Mesendoderm (in vitro differentiated cells): Measurements from ENCODE around the gene STON1.
"Not testable (repeated sequence)": the region's sequence is repeated elsewhere in the genome, so short reads cannot be mapped to it uniquely, and the experiment has no call there.

ENCODE experiments used
- DNase-seq: peaks from one replicate; pipeline ENCODE4 v3.0.0; 2013
- H2AK5ac ChIP-seq: 2 replicates; pipeline ENCODE4 v1.6.1; 2013; ENCODE audit warnings: low read length, inconsistent platforms
- H2BK120ac ChIP-seq: 2 replicates; pipeline ENCODE4 v1.6.1; 2013; ENCODE audit warnings: low read depth, mild to moderate bottlenecking, low read length, moderate library complexity, mixed read lengths
- H2BK15ac ChIP-seq: replicated peaks from 2 replicates; pipeline ENCODE4 v1.6.1; 2013; ENCODE audit warnings: low read depth, mild to moderate bottlenecking, moderate library complexity
- H2BK5ac ChIP-seq: 2 replicates; pipeline ENCODE4 v1.6.1; 2013; ENCODE audit warnings: low read length, inconsistent platforms
- H3K18ac ChIP-seq: 2 replicates; pipeline ENCODE4 v1.6.1; 2013; ENCODE audit warnings: mild to moderate bottlenecking, low read length, mixed read lengths
- H3K23ac ChIP-seq: one replicate; pipeline ENCODE4 v1.6.1; 2013; ENCODE audit warnings: low read length
- H3K27ac ChIP-seq: 2 replicates; pipeline ENCODE4 v1.5.1; 2013; ENCODE audit warnings: low read depth, mild to moderate bottlenecking, inconsistent platforms, low read length, moderate library complexity
- H3K27me3 ChIP-seq: 2 replicates; pipeline ENCODE4 v1.6.1; 2013; ENCODE audit warnings: low read length, control low read depth, mild to moderate bottlenecking, inconsistent platforms; ENCODE audit not compliant: insufficient read depth, poor library complexity
- H3K36me3 ChIP-seq: 2 replicates; pipeline ENCODE4 v1.6.1; 2013; ENCODE audit warnings: low read length, inconsistent platforms; ENCODE audit not compliant: control insufficient read depth, insufficient read depth
- H3K4ac ChIP-seq: one replicate; pipeline ENCODE4 v1.6.1; 2013; ENCODE audit warnings: low read depth, mild to moderate bottlenecking, low read length, moderate library complexity
- H3K4me1 ChIP-seq: 2 replicates; pipeline ENCODE4 v1.6.1; 2013; ENCODE audit warnings: low read depth, low read length, inconsistent platforms; ENCODE audit not compliant: control insufficient read depth
- H3K4me2 ChIP-seq: 2 replicates; pipeline ENCODE4 v1.6.1; 2013; ENCODE audit warnings: low read length
- H3K4me3 ChIP-seq: 2 replicates; pipeline ENCODE4 v1.5.1; 2013; ENCODE audit warnings: mild to moderate bottlenecking, low read length
- H3K56ac ChIP-seq: one replicate; pipeline ENCODE4 v1.6.1; 2013; ENCODE audit warnings: low read length
- H3K79me1 ChIP-seq: 2 replicates; pipeline ENCODE4 v1.6.1; 2013; ENCODE audit warnings: low read length, inconsistent platforms
- H3K79me2 ChIP-seq: 2 replicates; pipeline ENCODE4 v1.6.1; 2013; ENCODE audit warnings: mild to moderate bottlenecking, low read length; ENCODE audit not compliant: control insufficient read depth, insufficient read depth
- H3K9ac ChIP-seq: 2 replicates; pipeline ENCODE4 v1.6.1; 2013; ENCODE audit warnings: low read length, inconsistent platforms
- H4K5ac ChIP-seq: one replicate; pipeline ENCODE4 v1.6.1; 2013; ENCODE audit warnings: low read length
- H4K8ac ChIP-seq: one replicate; pipeline ENCODE4 v1.6.1; 2013; ENCODE audit warnings: low read depth, mild to moderate bottlenecking, control low read depth, low read length, moderate library complexity
- WGBS: extraction: QIAGEN DNeasy Blood & Tissue Kit; methylation state at CpG from one replicate; pipeline ENCODE4 v1.1.7; 2013; ENCODE audit warnings: low lambda C conversion rate, missing lambda C conversion rate; ENCODE audit not compliant: insufficient coverage; ENCODE audit errors: extremely low coverage; 5-methylcytosine and 5-hydroxymethylcytosine counted together

The STON1 gene

DNA sequence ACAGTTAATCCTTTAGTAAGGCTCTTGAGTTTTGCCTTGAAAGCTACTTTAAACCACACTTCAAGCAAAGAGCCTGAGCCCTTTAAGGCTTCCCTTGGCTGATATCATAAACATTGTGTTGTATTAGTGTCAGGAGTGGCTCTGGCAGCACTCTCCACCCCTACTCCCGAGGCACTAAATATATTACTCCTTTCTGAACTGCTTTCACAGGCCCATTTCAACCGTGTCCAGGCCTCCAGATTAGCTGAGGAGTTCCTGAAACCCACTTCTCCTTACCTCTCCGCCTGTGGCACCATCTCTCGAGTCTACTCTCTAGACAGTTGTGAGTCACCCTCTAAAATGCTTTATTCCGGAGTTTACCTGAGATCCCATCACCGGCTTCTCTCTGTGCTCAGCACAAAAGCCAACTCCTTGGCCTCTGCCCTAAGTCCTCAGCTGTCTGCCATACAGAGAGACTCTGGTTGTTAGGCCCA is 14.4 kb upstream of the STON1 start:
- Histone ChIP-seq H2BK5ac (no peak overlapping the region), H2AK5ac (no peak overlapping the region), H3K56ac (no peak overlapping the region), H4K5ac (no peak overlapping the region), H3K4me3 (no peak overlapping the region), H3K9ac (no peak overlapping the region), H3K36me3 (peaks cover 5% of the 10 kb centered on the region), H3K4me1 (no peaks in the 10 kb centered on the region), H3K18ac (no peak overlapping the region), H3K79me2 (no peaks in the 10 kb centered on the region), H3K4me2 (no peak overlapping the region), H3K4ac (no peak overlapping the region), H3K23ac (no peak overlapping the region), H3K79me1 (no peaks in the 10 kb centered on the region), H2BK120ac (no peak overlapping the region), H2BK15ac (no peak overlapping the region), H3K27ac (no peak overlapping the region), H4K8ac (no peak overlapping the region), H3K27me3 (no peaks in the 10 kb centered on the region)
- WGBS: no CpG with 5 or more reads among the region's 6 CpGs
- DNase-seq: no peak

DNA sequence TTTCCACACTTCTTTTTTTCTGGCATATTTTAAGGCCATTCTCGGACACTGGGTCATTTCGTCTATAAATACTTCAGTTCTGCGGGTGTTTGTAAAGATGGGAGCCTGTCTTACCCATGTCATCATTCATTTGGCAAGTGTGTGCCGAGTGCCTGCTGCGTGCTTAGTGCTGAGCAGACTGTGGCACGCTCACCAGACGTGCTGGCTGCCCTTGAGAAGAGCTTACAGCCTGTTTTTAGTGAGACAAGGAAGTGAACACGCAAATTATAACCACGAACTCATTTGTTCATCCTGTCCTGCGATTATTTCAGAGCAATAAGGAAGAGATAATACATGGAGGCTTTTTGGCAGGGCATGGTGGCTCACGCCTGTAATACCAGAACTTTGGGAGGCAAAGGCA is 10.4 kb upstream of the STON1 start:
- no peak overlapping the region for H2AK5ac ChIP-seq
- no peak overlapping the region for H3K56ac ChIP-seq
- no peaks in the 10 kb centered on the region for H3K4me1 ChIP-seq
- H3K18ac ChIP-seq: no peak overlapping the region
- no peak overlapping the region for H3K4me3 ChIP-seq
- no peaks in the 10 kb centered on the region for H3K79me2 ChIP-seq
- H3K23ac ChIP-seq: no peak overlapping the region
- H2BK15ac ChIP-seq: no peak overlapping the region
- no peak overlapping the region for H2BK120ac ChIP-seq
- WGBS: no CpG with 5 or more reads among the region's 11 CpGs
- peaks cover 5% of the 10 kb centered on the region for H3K36me3 ChIP-seq
- no peak overlapping the region for H4K8ac ChIP-seq
- H3K79me1 ChIP-seq: no peaks in the 10 kb centered on the region
- no peak overlapping the region for H4K5ac ChIP-seq
- no peaks in the 10 kb centered on the region for H3K27me3 ChIP-seq
- H3K4ac ChIP-seq: no peak overlapping the region
- H3K9ac ChIP-seq: no peak overlapping the region
- no peak for DNase-seq
- no peak overlapping the region for H3K27ac ChIP-seq
- no peak overlapping the region for H3K4me2 ChIP-seq
- no peak overlapping the region for H2BK5ac ChIP-seq

DNA sequence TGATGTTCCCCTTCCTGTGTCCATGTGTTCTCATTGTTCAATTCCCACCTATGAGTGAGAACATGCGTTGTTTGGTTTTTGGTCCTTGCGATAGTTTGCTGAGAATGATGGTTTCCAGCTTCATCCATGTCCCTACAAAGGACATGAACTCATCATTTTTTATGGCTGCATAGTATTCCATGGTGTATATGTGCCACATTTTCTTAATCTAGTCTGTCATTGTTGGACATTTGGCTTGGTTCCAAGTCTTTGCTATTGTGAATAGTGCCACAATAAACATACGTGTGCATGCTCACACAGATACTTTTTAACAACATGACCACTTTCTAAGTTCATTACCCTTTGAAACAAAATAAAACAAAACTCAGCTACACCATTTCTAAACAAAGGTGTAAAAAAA is 5.2 kb upstream of the STON1 start:
- no CpG with 5 or more reads among the region's 3 CpGs for WGBS
- not testable (repeated sequence) for H3K18ac ChIP-seq, H3K56ac ChIP-seq, H3K4ac ChIP-seq, H3K79me1 ChIP-seq, H2AK5ac ChIP-seq, H3K23ac ChIP-seq, H3K27me3 ChIP-seq, H3K4me1 ChIP-seq, H2BK15ac ChIP-seq, H2BK120ac ChIP-seq, H3K4me3 ChIP-seq, H4K8ac ChIP-seq, H2BK5ac ChIP-seq, H3K27ac ChIP-seq, H3K4me2 ChIP-seq, DNase-seq, H4K5ac ChIP-seq, H3K79me2 ChIP-seq, H3K36me3 ChIP-seq, H3K9ac ChIP-seq

DNA sequence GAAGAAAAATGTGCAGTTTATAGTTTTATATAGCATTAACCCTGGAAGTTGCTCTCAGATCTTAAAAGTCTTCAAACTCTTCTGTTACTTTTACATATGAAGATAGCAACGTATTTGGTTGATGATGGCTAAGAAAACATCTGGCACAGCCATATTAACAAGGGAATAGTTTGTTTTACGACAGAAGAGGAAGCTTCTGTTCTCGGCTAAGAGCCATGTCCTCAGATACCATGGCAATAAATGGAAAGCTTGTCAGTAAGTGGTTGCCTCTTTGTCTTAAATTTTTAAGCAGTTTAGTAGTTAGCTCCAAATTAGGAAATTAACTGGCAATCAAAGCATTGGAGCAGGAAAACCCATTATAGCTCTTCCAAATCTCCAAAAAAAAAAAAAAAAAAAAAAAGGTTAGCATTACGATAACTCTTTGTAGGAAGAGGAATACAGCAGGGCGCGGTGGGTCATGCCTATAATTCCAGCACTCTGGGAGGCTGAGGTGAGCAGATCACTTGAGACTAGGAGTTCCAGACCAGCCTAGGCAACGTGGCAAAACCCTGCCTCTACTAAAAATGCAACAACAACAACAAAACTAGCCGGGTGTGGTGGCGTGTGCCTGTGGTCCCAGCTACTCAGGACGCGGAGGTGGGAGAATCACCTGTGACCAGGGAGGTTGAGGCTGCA is 4.5 kb upstream of the STON1 start:
- Histone ChIP-seq H3K36me3 (no peaks in the 10 kb centered on the region), H3K23ac (no peak overlapping the region), H4K5ac (no peak overlapping the region), H3K18ac (no peak overlapping the region), H3K27ac (no peak overlapping the region), H2AK5ac (no peak overlapping the region), H3K4me3 (no peak overlapping the region), H2BK120ac (no peak overlapping the region), H3K4ac (no peak overlapping the region), H4K8ac (no peak overlapping the region), H3K56ac (no peak overlapping the region), H3K9ac (no peak overlapping the region), H3K4me2 (no peak overlapping the region), H3K79me2 (no peaks in the 10 kb centered on the region), H3K4me1 (peaks cover 4% of the 10 kb centered on the region), H3K27me3 (no peaks in the 10 kb centered on the region), H2BK15ac (no peak overlapping the region), H3K79me1 (no peaks in the 10 kb centered on the region), H2BK5ac (no peak overlapping the region)
- DNase-seq: no peak
- no CpG with 5 or more reads among the region's 11 CpGs for WGBS

DNA sequence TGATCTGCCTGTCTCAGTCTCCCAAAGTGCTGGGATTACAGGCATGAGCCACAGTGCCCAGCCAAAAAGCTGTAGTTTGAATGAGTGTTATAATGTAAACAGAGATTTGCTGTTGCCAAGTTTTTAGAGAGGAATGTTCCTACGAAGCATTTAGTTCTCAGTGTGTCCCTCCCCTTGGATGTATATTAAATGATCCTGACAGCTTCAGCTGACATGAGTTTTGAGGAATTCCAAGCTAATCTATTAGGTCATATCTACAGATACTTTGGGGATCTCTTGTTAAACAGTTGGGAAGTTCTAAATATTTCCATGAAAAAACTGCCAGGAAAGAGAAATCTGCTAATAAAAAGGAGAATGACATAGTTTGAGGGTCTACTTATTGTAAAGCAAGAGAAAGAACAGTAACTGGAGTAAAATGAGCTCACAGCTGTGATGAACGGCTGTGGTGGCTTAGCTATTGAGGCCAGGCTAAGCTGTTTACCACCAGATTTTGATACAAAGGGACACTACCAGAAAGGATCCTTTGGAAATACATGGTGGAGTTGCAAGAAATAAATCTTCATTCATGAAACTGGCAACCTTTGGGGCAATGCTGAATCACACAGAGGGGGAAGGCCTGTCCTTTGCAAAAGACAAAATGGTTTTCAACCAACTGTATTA is 2.6 kb upstream of the STON1 start:
- WGBS: no CpG with 5 or more reads among the region's 2 CpGs
- H3K27ac ChIP-seq: no peak overlapping the region

More for the DNA sequence above, 2.6 kb upstream of the STON1 start:
- Histone ChIP-seq H3K56ac (no peak overlapping the region), H2BK15ac (no peak overlapping the region), H3K18ac (no peak overlapping the region), H2BK5ac (no peak overlapping the region), H2AK5ac (no peak overlapping the region), H3K4me3 (no peak overlapping the region), H3K27me3 (no peaks in the 10 kb centered on the region), H3K23ac (no peak overlapping the region), H3K79me1 (no peaks in the 10 kb centered on the region), H3K79me2 (no peaks in the 10 kb centered on the region), H4K5ac (no peak overlapping the region), H2BK120ac (no peak overlapping the region), H4K8ac (no peak overlapping the region), H3K4me1 (peaks cover 6% of the 10 kb centered on the region), H3K4me2 (no peak overlapping the region), H3K36me3 (no peaks in the 10 kb centered on the region), H3K4ac (no peak overlapping the region), H3K9ac (no peak overlapping the region)
- DNase-seq: no peak
